Measurements from ENCODE around the gene LLCFC1. TPM values are rescaled to one million over a fixed set of nuclear protein-coding genes. Genes with fewer than 3 reads are reported as not detected.

Gene LLCFC1
- total and polyA plus RNA-seq, 2 of the 8 experiments (the other 6 are each of a cell fraction or from before 2014, with no cell fraction given) = not detected

- TF ChIP-seq, protein P1, sequence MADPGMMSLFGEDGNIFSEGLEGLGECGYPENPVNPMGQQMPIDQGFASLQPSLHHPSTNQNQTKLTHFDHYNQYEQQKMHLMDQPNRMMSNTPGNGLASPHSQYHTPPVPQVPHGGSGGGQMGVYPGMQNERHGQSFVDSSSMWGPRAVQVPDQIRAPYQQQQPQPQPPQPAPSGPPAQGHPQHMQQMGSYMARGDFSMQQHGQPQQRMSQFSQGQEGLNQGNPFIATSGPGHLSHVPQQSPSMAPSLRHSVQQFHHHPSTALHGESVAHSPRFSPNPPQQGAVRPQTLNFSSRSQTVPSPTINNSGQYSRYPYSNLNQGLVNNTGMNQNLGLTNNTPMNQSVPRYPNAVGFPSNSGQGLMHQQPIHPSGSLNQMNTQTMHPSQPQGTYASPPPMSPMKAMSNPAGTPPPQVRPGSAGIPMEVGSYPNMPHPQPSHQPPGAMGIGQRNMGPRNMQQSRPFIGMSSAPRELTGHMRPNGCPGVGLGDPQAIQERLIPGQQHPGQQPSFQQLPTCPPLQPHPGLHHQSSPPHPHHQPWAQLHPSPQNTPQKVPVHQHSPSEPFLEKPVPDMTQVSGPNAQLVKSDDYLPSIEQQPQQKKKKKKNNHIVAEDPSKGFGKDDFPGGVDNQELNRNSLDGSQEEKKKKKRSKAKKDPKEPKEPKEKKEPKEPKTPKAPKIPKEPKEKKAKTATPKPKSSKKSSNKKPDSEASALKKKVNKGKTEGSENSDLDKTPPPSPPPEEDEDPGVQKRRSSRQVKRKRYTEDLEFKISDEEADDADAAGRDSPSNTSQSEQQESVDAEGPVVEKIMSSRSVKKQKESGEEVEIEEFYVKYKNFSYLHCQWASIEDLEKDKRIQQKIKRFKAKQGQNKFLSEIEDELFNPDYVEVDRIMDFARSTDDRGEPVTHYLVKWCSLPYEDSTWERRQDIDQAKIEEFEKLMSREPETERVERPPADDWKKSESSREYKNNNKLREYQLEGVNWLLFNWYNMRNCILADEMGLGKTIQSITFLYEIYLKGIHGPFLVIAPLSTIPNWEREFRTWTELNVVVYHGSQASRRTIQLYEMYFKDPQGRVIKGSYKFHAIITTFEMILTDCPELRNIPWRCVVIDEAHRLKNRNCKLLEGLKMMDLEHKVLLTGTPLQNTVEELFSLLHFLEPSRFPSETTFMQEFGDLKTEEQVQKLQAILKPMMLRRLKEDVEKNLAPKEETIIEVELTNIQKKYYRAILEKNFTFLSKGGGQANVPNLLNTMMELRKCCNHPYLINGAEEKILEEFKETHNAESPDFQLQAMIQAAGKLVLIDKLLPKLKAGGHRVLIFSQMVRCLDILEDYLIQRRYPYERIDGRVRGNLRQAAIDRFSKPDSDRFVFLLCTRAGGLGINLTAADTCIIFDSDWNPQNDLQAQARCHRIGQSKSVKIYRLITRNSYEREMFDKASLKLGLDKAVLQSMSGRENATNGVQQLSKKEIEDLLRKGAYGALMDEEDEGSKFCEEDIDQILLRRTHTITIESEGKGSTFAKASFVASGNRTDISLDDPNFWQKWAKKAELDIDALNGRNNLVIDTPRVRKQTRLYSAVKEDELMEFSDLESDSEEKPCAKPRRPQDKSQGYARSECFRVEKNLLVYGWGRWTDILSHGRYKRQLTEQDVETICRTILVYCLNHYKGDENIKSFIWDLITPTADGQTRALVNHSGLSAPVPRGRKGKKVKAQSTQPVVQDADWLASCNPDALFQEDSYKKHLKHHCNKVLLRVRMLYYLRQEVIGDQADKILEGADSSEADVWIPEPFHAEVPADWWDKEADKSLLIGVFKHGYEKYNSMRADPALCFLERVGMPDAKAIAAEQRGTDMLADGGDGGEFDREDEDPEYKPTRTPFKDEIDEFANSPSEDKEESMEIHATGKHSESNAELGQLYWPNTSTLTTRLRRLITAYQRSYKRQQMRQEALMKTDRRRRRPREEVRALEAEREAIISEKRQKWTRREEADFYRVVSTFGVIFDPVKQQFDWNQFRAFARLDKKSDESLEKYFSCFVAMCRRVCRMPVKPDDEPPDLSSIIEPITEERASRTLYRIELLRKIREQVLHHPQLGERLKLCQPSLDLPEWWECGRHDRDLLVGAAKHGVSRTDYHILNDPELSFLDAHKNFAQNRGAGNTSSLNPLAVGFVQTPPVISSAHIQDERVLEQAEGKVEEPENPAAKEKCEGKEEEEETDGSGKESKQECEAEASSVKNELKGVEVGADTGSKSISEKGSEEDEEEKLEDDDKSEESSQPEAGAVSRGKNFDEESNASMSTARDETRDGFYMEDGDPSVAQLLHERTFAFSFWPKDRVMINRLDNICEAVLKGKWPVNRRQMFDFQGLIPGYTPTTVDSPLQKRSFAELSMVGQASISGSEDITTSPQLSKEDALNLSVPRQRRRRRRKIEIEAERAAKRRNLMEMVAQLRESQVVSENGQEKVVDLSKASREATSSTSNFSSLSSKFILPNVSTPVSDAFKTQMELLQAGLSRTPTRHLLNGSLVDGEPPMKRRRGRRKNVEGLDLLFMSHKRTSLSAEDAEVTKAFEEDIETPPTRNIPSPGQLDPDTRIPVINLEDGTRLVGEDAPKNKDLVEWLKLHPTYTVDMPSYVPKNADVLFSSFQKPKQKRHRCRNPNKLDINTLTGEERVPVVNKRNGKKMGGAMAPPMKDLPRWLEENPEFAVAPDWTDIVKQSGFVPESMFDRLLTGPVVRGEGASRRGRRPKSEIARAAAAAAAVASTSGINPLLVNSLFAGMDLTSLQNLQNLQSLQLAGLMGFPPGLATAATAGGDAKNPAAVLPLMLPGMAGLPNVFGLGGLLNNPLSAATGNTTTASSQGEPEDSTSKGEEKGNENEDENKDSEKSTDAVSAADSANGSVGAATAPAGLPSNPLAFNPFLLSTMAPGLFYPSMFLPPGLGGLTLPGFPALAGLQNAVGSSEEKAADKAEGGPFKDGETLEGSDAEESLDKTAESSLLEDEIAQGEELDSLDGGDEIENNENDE (IDR thresholded peaks at IDR 0.05; ENCODE audit: insufficient replicate concordance, low read length) = no peak
- no peak for TF ChIP-seq GTF2F1 (IDR thresholded peaks at IDR 0.05; ENCODE audit: borderline replicate concordance, low read depth, low read length)
- no peak for TF ChIP-seq POLR2A (IDR thresholded peaks at IDR 0.05; ENCODE audit: control extremely low read depth in 1 of 2, low read depth in 2 of 2, low read length in 2 of 2)
- no peak for TF ChIP-seq USF2 (IDR thresholded peaks at IDR 0.05; ENCODE audit: low read length)
- TF ChIP-seq NANOG (IDR thresholded peaks at IDR 0.05; ENCODE audit: insufficient read depth, low read depth, low read length, poor library complexity, severe bottlenecking) = no peak
- TF ChIP-seq MAFK (IDR thresholded peaks at IDR 0.05; ENCODE audit: low read depth, low read length) = no peak
- TF ChIP-seq TAF1 (IDR thresholded peaks at IDR 0.05; ENCODE audit: low read depth, low read length) = no peak
- TF ChIP-seq CEBPB (IDR thresholded peaks at IDR 0.05; ENCODE audit: low read depth, low read length) = no peak
- no peak for TF ChIP-seq SP4 (IDR thresholded peaks at IDR 0.05; ENCODE audit: low read length)
- no peak for TF ChIP-seq TAF7 (optimal IDR thresholded peaks at IDR 0.05; ENCODE audit: borderline replicate concordance, low read depth, low read length)
- no peak for TF ChIP-seq RAD21 (IDR thresholded peaks at IDR 0.05 in 1 of 2, conservative IDR thresholded peaks at IDR 0.05 in 1 of 2; ENCODE audit: low read depth in 2 of 2, low read length in 2 of 2)
These were observed 41.6 kb upstream of the LLCFC1 start (continued) for GRCh38 chr7:142897691-142898090.
